HEK293 (cell line): ENCODE measurements around the gene PPEF2.
"Not testable (repeated sequence)": the region's sequence is repeated elsewhere in the genome, so short reads cannot be mapped to it uniquely, and the experiment has no call there.

Experiments
- ATF2 ChIP-seq: fragments of 450-650 bp; formaldehyde crosslinking; IDR thresholded peaks from 2 replicates; pipeline ENCODE4 v1.5.1; 2016; ENCODE audit warnings: missing biosample characterization, missing genetic modification characterization, low read depth
- ZNF24 ChIP-seq: fragments of 450-650 bp; formaldehyde crosslinking; IDR thresholded peaks from 2 replicates; pipeline ENCODE4 v1.5.1; 2016; ENCODE audit warnings: missing biosample characterization, missing genetic modification characterization

- TF ChIP-seq ZNF24 (tag by site-specific recombination); ATF2: not testable (repeated sequence)
Measured at GRCh38 chr4:75848171-75848760, 54.0 kb downstream of the PPEF2 start.
